K562 (cell line): ENCODE data around the gene OTOG. TPM values are rescaled to one million over a fixed set of nuclear protein-coding genes. Genes with fewer than 3 reads are reported as not detected.

ENCODE experiments used
- ATAC-seq: fragments of 200-7000 bp; cut with Tn5 transposase; 3 replicates; pipeline ENCODE4 v1.9.1; 2020; ENCODE audit warnings: moderate library complexity
- BruUV-seq: library from RNA; stranded (reverse); fragments of 400-500 nt; replicated peaks from 2 replicates; lab custom pipeline; 2021; lab: Mats Ljungman, UMichigan
- CTCF ChIA-PET: fragments of 300-600 bp; formaldehyde crosslinking; extraction: SDS; loops from one replicate; lab custom pipeline; 2021; ENCODE audit warnings: low intra/inter-chr PET ratio; lab: Yijun Ruan, JAX
- POLR2A ChIA-PET: fragments of 300-600, 350-650 bp; sonication (Branson Sonifier 250); formaldehyde crosslinking; extraction: SDS; loops from one replicate; lab custom pipeline; 2021; ENCODE audit warnings: antibody characterized with exemption, inconsistent platforms; lab: Yijun Ruan, JAX
- DNase-seq, 4 experiments: peaks; one replicate each; pipeline versions ENCODE4 v3.0.0 to v3.0.0-alpha.2; 2011 to 2018; ENCODE audit warnings: low spot score in 3 of 4, mixed read lengths in 3 of 4; ENCODE audit errors: extremely low read depth in 1 of 4
- FAIRE-seq: peaks from 2 replicates; lab custom pipeline; 2011; peaks lifted over from hg19 to GRCh38; lab: Jason Lieb, UNC
- H2AFZ ChIP-seq: 2 replicates; pipeline ENCODE4 v1.6.0; 2011; ENCODE audit warnings: low read depth, low read length, control low read depth, inconsistent platforms
- H3K27ac ChIP-seq: fragments of 200-600 bp; 3 replicates; pipeline ENCODE4 v1.8.0; 2011; ENCODE audit warnings: low read depth, mild to moderate bottlenecking, control low read depth, inconsistent platforms, low read length, moderate library complexity, mixed read lengths; ENCODE audit errors: extremely low read depth
- H3K27me3 ChIP-seq, 2 experiments: fragments of 300-600 bp in 1 of 2; 2 replicates in 1 of 2; 3 replicates in 1 of 2; pipeline versions ENCODE4 v1.6.0 to v1.8.0; 2011; ENCODE audit warnings: inconsistent platforms in 2 of 2, low read length in 2 of 2, mild to moderate bottlenecking in 1 of 2, mixed read lengths in 1 of 2, moderate library complexity in 1 of 2; ENCODE audit not compliant: control insufficient read depth in 2 of 2, insufficient read depth in 2 of 2
- H3K36me3 ChIP-seq: fragments of 300-600 bp; 3 replicates; pipeline ENCODE4 v1.8.0; 2011; ENCODE audit warnings: mild to moderate bottlenecking, low read length, inconsistent platforms; ENCODE audit not compliant: control insufficient read depth, insufficient read depth
- H3K4me1 ChIP-seq, 2 experiments: fragments of 200-600 bp in 1 of 2; replicated peaks in 1 of 2; 2 replicates in 1 of 2; 3 replicates in 1 of 2; pipeline versions ENCODE4 v1.5.1 to v1.8.0; 2011; ENCODE audit warnings: inconsistent platforms in 2 of 2, low read length in 2 of 2, mild to moderate bottlenecking in 1 of 2, mixed read lengths in 1 of 2, moderate library complexity in 1 of 2; ENCODE audit not compliant: control insufficient read depth in 2 of 2, insufficient read depth in 2 of 2
- H3K4me2 ChIP-seq: 2 replicates; pipeline ENCODE4 v1.6.1; 2011; ENCODE audit warnings: low read length, control low read depth, inconsistent platforms, mixed read lengths; ENCODE audit not compliant: insufficient read depth
- H3K4me3 ChIP-seq: fragments of 200-600 bp; sonication (generic), shearing (Covaris generic); 2 replicates; pipeline ENCODE4 v1.5.1; 2016; ENCODE audit warnings: control low read depth, inconsistent platforms
- H3K79me2 ChIP-seq: fragments of 200-600 bp; 3 replicates; pipeline ENCODE4 v1.8.0; 2011; ENCODE audit warnings: low read length, inconsistent platforms; ENCODE audit not compliant: control insufficient read depth, insufficient read depth
- H3K9ac ChIP-seq, 2 experiments: 2 replicates each; pipeline versions ENCODE4 v1.6.0 to v1.6.1; 2011; ENCODE audit warnings: low read depth in 2 of 2, low read length in 2 of 2, control low read depth in 1 of 2, inconsistent platforms in 1 of 2, mild to moderate bottlenecking in 1 of 2, mixed read lengths in 1 of 2; ENCODE audit not compliant: insufficient read depth in 1 of 2
- H3K9me1 ChIP-seq: one replicate; pipeline ENCODE4 v1.6.0; 2011; ENCODE audit warnings: inconsistent platforms, mild to moderate bottlenecking, low read length, moderate library complexity; ENCODE audit not compliant: control insufficient read depth, insufficient read depth
- H3K9me3 ChIP-seq: replicated peaks from 2 replicates; pipeline ENCODE4 v1.5.1; 2011; ENCODE audit warnings: low read depth, low read length, inconsistent platforms; ENCODE audit not compliant: control insufficient read depth, insufficient read depth
- H4K20me1 ChIP-seq: replicated peaks from 2 replicates; pipeline ENCODE4 v1.6.1; 2011; ENCODE audit warnings: low read length, inconsistent platforms, mixed read lengths; ENCODE audit not compliant: control insufficient read depth, insufficient read depth
- ATF1 ChIP-seq, 2 experiments: fragments of 450-650 bp in 1 of 2; IDR thresholded peaks; 2 replicates each; pipeline ENCODE4 v1.6.1; 2016; ENCODE audit warnings: missing compliant biosample characterization in 1 of 2, missing genetic modification characterization in 1 of 2
- BHLHE40 ChIP-seq: IDR thresholded peaks from 2 replicates; pipeline ENCODE4 v1.6.1; 2011; ENCODE audit warnings: low read length, improper control_type of control experiment
- CBX8 ChIP-seq: fragments of 200-600 bp; sonication (generic); IDR thresholded peaks from 2 replicates; pipeline ENCODE4 v1.6.1; 2012; ENCODE audit warnings: borderline replicate concordance, mixed run types, low read depth, mild to moderate bottlenecking, moderate library complexity, mixed read lengths, low read length, control low read depth, inconsistent platforms; ENCODE audit not compliant: poor library complexity, severe bottlenecking; ENCODE audit errors: extremely low read depth
- DNMT1 ChIP-seq: fragments of 450-650 bp; IDR thresholded peaks from 2 replicates; pipeline ENCODE4 v1.6.1; 2016; ENCODE audit warnings: antibody characterized with exemption, mild to moderate bottlenecking
- GTF2F1 ChIP-seq: IDR thresholded peaks from 2 replicates; pipeline ENCODE4 v1.6.1; 2011; ENCODE audit warnings: low read depth, low read length, improper control_type of control experiment
- HEY1 ChIP-seq: fragments of 250-450 bp; sonication (Bioruptor Pico); IDR thresholded peaks from 2 replicates; pipeline ENCODE4 v1.5.0; 2020; ENCODE audit warnings: mild to moderate bottlenecking, moderate library complexity, borderline replicate concordance
- HIVEP1 ChIP-seq: fragments of 250-450 bp; sonication (Bioruptor Pico); IDR thresholded peaks from 2 replicates; pipeline ENCODE4 v1.4.0; 2020; ENCODE audit warnings: mild to moderate bottlenecking
- POLR2AphosphoS2 ChIP-seq: IDR thresholded peaks from 2 replicates; pipeline ENCODE4 v1.6.1; 2012; ENCODE audit warnings: low read length, improper control_type of control experiment
- RNF2 ChIP-seq: sonication (generic); IDR thresholded peaks from 2 replicates; pipeline ENCODE4 v1.6.1; 2016
- SMAD3 ChIP-seq: fragments of 450-650 bp; formaldehyde crosslinking; conservative IDR thresholded peaks from 2 replicates; pipeline ENCODE4 v1.4.0; 2020; ENCODE audit warnings: mild to moderate bottlenecking
- SMAD4 ChIP-seq: fragments of 250-450 bp; sonication (Bioruptor Pico); conservative IDR thresholded peaks from 2 replicates; pipeline ENCODE4 v1.8.0; 2021; ENCODE audit warnings: inconsistent platforms, mild to moderate bottlenecking, moderate library complexity
- SRSF3 ChIP-seq: fragments of 200-400 bp; formaldehyde crosslinking; IDR thresholded peaks from 2 replicates; pipeline ENCODE4 v1.6.1; 2016; ENCODE audit warnings: mild to moderate bottlenecking, low read length, moderate library complexity; ENCODE audit not compliant: insufficient read depth
- TBP ChIP-seq: optimal IDR thresholded peaks from 2 replicates; pipeline ENCODE3; 2011; ENCODE audit warnings: low read depth, low read length, improper control_type of control experiment
- ZKSCAN3 ChIP-seq: fragments of 250-450 bp; sonication (Bioruptor Pico); IDR thresholded peaks from 2 replicates; pipeline ENCODE4 v1.4.0; 2020
- ZNF140 ChIP-seq: fragments of 250-450 bp; sonication (Bioruptor Pico); IDR thresholded peaks from 2 replicates; pipeline ENCODE4 v1.8.0; 2021; ENCODE audit warnings: moderate library complexity, mild to moderate bottlenecking, inconsistent platforms
- ZNF274 ChIP-seq: IDR thresholded peaks from 2 replicates; pipeline ENCODE4 v1.6.1; 2011; ENCODE audit warnings: low read depth, mild to moderate bottlenecking, low read length, moderate library complexity, borderline replicate concordance
- ZNF561 ChIP-seq: fragments of 450-650 bp; formaldehyde crosslinking; conservative IDR thresholded peaks from 2 replicates; pipeline ENCODE4 v1.4.0; 2020; ENCODE audit warnings: mild to moderate bottlenecking, moderate library complexity
- ZNF778 ChIP-seq: fragments of 450-650 bp; formaldehyde crosslinking; IDR thresholded peaks from 2 replicates; pipeline ENCODE4 v1.4.0; 2020; ENCODE audit warnings: mild to moderate bottlenecking, moderate library complexity
- WGBS: fragments of 100-300 bp; shearing (Covaris generic); methylation state at CpG from one replicate; pipeline ENCODE4 v1.1.6; 2016; ENCODE audit warnings: low coverage, mixed read lengths; ENCODE audit not compliant: insufficient coverage; ENCODE audit errors: missing lambda C conversion rate; 5-methylcytosine and 5-hydroxymethylcytosine counted together
- in situ Hi-C: fragments of 300-500 bp; cut with MboI; formaldehyde crosslinking; loops from 4 replicates; pipeline ENCODE4 v1.15.0; 2018; ENCODE audit warnings: inconsistent platforms, mixed read lengths
- intact Hi-C: fragments of 100-400 bp; cut with micrococcal nuclease; formaldehyde crosslinking; loops from 2 replicates; pipeline ENCODE4 v1.14.2; 2022
- polyA plus RNA-seq, 8 experiments: library from polyadenylated mRNA; depleted of rRNA in 4 of 8; stranded (reverse) in 5 of 8; unstranded in 3 of 8; fragments of >200 nt; fragmentation: Nextera tagmentation in 2 of 8; fragmentation: Illumina TruSeq in 1 of 8; extraction: Ambion mirVana in 2 of 8; extraction: Trizol in 1 of 8; gene quantifications; 2 replicates each; pipeline versions ENCODE4 v1.2.1 to v1.2.3, GENCODE V29; 2011 to 2014; ENCODE audit warnings: inconsistent platforms in 1 of 8, missing spikeins in 1 of 8
- total RNA-seq, 7 experiments: library from RNA; depleted of rRNA in 6 of 7; stranded (reverse); fragments of >200 nt in 6 of 7; fragmentation: Illumina TruSeq in 2 of 7; extraction: Trizol in 2 of 7; gene quantifications; 2 replicates each; pipeline versions ENCODE4 v1.2.1 to v1.2.3, GENCODE V29; 2011 to 2021; ENCODE audit warnings: low replicate concordance in 1 of 7
- TF ChIP-seq, protein P1 (sequence below), 3 experiments: fragments of 200-800 bp in 1 of 3; sonication (Bioruptor generic) in 1 of 3; sonication (generic) in 1 of 3; formaldehyde crosslinking in 1 of 3; IDR thresholded peaks; 2 replicates each; pipeline versions ENCODE4 v1.6.1 to v1.8.0; 2016 to 2022; ENCODE audit warnings: mild to moderate bottlenecking in 2 of 3, missing compliant biosample characterization in 2 of 3, missing genetic modification characterization in 2 of 3, missing genetic modification reagents in 1 of 3

The OTOG gene
- total and polyA plus RNA-seq, 9 of the 15 experiments (the other 6 are each of a cell fraction or from before 2014, with no cell fraction given): not detected

GRCh38 chr11:17510507-17511206 lies 36.4 kb upstream of the OTOG start:
- CTCF ChIA-PET: no interaction called here
- 0% methylated on average over 4 of the region's 4 CpGs for WGBS
- no TSS peak for BruUV-seq

DNA sequence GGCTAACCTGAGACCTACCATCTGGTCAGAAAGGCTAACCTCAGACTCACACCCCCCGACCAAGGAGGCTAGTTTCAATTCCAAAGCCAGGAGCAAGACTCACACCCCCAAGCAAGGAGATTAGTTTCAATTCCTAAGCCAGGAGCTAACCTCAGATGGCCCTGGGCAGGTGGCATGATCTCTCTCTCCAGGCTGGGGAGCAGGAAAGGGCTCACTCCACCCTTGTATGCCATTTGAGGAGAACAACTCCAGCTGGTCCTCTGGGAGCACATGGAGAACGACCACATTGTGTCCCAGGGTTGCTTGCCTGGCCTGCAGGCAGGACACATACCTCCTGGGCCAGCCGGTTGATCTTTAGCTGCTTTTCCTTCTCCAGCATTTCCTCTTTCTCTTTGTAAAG lies 35.5 kb upstream of the OTOG start:
- no peaks in the 10 kb centered on the region for H3K36me3 ChIP-seq
- intact Hi-C loops: no loop called here
- H3K27ac ChIP-seq: no peak overlapping the region
- H3K9me3 ChIP-seq: no peaks in the 10 kb centered on the region
- ATAC-seq: no peak
- ChIA-PET CTCF (no interaction called here), POLR2A (interaction anchor here (0.6 to 1.0 kb wide), 3 partner anchors 9 to 36 kb away, joined by 3 to 5 read pairs (median 4); no protein-coding TSS in a partner anchor)
- H3K27me3 ChIP-seq: peaks cover 9 to 46% of the 10 kb centered on the region in 2 experiments
- WGBS: 0% methylated on average over 3 of the region's 3 CpGs
- in situ Hi-C loops: no loop called here
- H3K9ac ChIP-seq: no peak overlapping the region
- H3K4me3 ChIP-seq: no peak overlapping the region
- DNase-seq: no peak
- no peak for FAIRE-seq
- no peaks in the 10 kb centered on the region for H3K4me1 ChIP-seq
- no peaks in the 10 kb centered on the region; the same call in 1 of the 2 replicates for H4K20me1 ChIP-seq
- no peaks in the 10 kb centered on the region for H3K79me2 ChIP-seq
- H3K9me1 ChIP-seq: no peaks in the 10 kb centered on the region
- no peak overlapping the region for H3K4me2 ChIP-seq
- no TSS peak for BruUV-seq
- no peak overlapping the region for H2AFZ ChIP-seq
- no peak for TF ChIP-seq SRSF3
- TF ChIP-seq POLR2AphosphoS2: no peak
- TF ChIP-seq ZNF778 (CRISPR knock-in tag): no peak
- TF ChIP-seq ZKSCAN3 (CRISPR knock-in tag): no peak
- TF ChIP-seq DNMT1: no peak
- TF ChIP-seq, protein P1, sequence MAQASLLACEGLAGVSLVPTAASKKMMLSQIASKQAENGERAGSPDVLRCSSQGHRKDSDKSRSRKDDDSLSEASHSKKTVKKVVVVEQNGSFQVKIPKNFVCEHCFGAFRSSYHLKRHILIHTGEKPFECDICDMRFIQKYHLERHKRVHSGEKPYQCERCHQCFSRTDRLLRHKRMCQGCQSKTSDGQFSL (CRISPR knock-in tag; IDR thresholded peaks at IDR 0.05): no peak
- TF ChIP-seq, protein P1 (tag; IDR thresholded peaks at IDR 0.05): no peak
- no peak for TF ChIP-seq BHLHE40
- TF ChIP-seq HEY1 (CRISPR knock-in tag): no peak
- TF ChIP-seq SMAD4: no peak

More at GRCh38 chr11:17510507-17511206, 36.4 kb upstream of the OTOG start:
- DNase-seq (no peak), FAIRE-seq (no peak), ATAC-seq (no peak)
- no peaks in the 10 kb centered on the region; the same call in 1 of the 2 replicates for H4K20me1 ChIP-seq
- in situ Hi-C loops (no loop called here), intact Hi-C loops (no loop called here)
- H2AFZ ChIP-seq: no peak overlapping the region
- no peaks in the 10 kb centered on the region for H3K4me1 ChIP-seq
- H3K4me3 ChIP-seq: no peak overlapping the region
- no peak for TF ChIP-seq SMAD3 (CRISPR knock-in tag)
- no peak for TF ChIP-seq DNMT1
- no peak for TF ChIP-seq TBP
- TF ChIP-seq CBX8: no peak
- no peak for TF ChIP-seq ZNF274
- no peak for TF ChIP-seq GTF2F1
- no peak for TF ChIP-seq HIVEP1
- no peak for TF ChIP-seq RNF2
- TF ChIP-seq ZNF561 (CRISPR knock-in tag): no peak
- TF ChIP-seq ZNF140 (CRISPR knock-in tag): no peak
- TF ChIP-seq ATF1 (CRISPR knock-in tag; IDR thresholded peaks at IDR 0.05): no peak
- TF ChIP-seq ATF1 (tag; IDR thresholded peaks at IDR 0.05): no peak
- no peaks in the 10 kb centered on the region for H3K9me3 ChIP-seq
- peaks cover 6 to 46% of the 10 kb centered on the region in 2 experiments for H3K27me3 ChIP-seq
- POLR2A ChIA-PET: no interaction called here
- H3K9me1 ChIP-seq: no peaks in the 10 kb centered on the region
- no peaks in the 10 kb centered on the region for H3K36me3 ChIP-seq
- H3K79me2 ChIP-seq: no peaks in the 10 kb centered on the region
- H3K27ac ChIP-seq: no peak overlapping the region
- H3K4me2 ChIP-seq: no peak overlapping the region
- H3K9ac ChIP-seq: no peak overlapping the region
